ENCODE data around the gene NARS2.

- TF ChIP-seq CTCF (conservative IDR thresholded peaks at IDR 0.05 in 1 of 2, IDR thresholded peaks at IDR 0.05 in 1 of 2; ENCODE audit: extremely low read depth in 1 of 2, insufficient read depth in 1 of 2, low read depth in 1 of 2, low read length in 2 of 2) (no peak), EZH2 (IDR thresholded peaks at IDR 0.05; ENCODE audit: borderline replicate concordance, low read length) (no peak)
These were observed 29.1 kb upstream of the NARS2 start for GRCh38 chr11:78603792-78604191.

Data from mammary epithelial cell (primary cell).